ENCODE results near the gene ZNF483. TPM values are rescaled to one million over a fixed set of nuclear protein-coding genes. Genes with fewer than 3 reads are reported as not detected.

ZNF483 gene
- total and polyA plus RNA-seq, 2 of the 4 experiments (the other 2 are of a cell fraction), result 0.10 to 0.90 TPM

DNA sequence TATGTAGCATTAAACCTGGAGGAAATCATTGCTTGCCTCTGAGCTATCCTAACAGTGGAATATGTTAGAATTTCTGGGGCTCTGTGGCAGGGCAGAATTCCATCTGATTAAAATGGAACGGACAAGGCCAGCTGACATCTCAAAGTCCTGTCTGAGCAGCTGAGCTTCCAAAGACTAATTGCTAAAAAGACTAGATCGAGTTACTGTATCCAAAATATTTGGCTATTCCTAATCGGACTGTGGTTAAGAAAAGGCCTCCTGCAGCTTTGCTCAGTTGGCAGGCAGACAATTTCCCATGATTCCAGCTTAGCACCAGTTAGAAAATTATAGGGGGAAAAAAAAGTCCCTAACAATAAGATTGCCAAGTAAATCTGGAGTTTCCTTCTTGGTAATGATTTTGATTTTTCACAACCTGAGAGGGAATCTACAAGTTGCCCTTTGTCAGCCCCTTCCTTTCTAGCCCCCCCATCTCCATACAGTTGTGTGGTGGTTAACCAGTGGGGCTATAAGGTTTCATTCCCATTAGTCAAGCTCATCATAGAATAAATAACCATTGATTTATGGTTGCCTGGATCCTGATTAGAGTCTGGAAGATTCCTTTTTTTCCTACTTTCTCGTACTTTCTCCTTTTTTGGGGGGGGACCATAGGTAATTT, 48.1 kb downstream of the ZNF483 start:
- H3K27me3 ChIP-seq (ENCODE audit: control insufficient read depth, insufficient read depth, low read length), result no peaks in the 10 kb centered on the region
- no peak for TF ChIP-seq MAFK (IDR thresholded peaks at IDR 0.05; ENCODE audit: low read depth, low read length)
- TF ChIP-seq POLR2A (IDR thresholded peaks at IDR 0.05; ENCODE audit: low read depth, low read length), result no peak
- no peak for TF ChIP-seq BHLHE40 (IDR thresholded peaks at IDR 0.05; ENCODE audit: low read depth, low read length)
- TF ChIP-seq, protein P1, sequence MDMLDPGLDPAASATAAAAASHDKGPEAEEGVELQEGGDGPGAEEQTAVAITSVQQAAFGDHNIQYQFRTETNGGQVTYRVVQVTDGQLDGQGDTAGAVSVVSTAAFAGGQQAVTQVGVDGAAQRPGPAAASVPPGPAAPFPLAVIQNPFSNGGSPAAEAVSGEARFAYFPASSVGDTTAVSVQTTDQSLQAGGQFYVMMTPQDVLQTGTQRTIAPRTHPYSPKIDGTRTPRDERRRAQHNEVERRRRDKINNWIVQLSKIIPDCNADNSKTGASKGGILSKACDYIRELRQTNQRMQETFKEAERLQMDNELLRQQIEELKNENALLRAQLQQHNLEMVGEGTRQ (IDR thresholded peaks at IDR 0.05; ENCODE audit: low read depth, low read length), result no peak
- no peak for TF ChIP-seq MXI1 (IDR thresholded peaks at IDR 0.05; ENCODE audit: borderline replicate concordance, low read depth, low read length)
- TF ChIP-seq SMC3 (IDR thresholded peaks at IDR 0.05; ENCODE audit: low read depth, low read length), result no peak
- no peak for TF ChIP-seq CEBPB (IDR thresholded peaks at IDR 0.05; ENCODE audit: low read depth, low read length)
- no peak for TF ChIP-seq NFE2L2 (IDR thresholded peaks at IDR 0.05; ENCODE audit: low read depth, low read length)
- TF ChIP-seq CHD1 (IDR thresholded peaks at IDR 0.05; ENCODE audit: low read depth, low read length), result no peak
- TF ChIP-seq RAD21 (IDR thresholded peaks at IDR 0.05; ENCODE audit: low read length), result no peak
- TF ChIP-seq FOS (IDR thresholded peaks at IDR 0.05; ENCODE audit: low read depth, low read length), result no peak
- TF ChIP-seq RFX5 (IDR thresholded peaks at IDR 0.05; ENCODE audit: low read depth, low read length), result no peak
- TF ChIP-seq RCOR1 (IDR thresholded peaks at IDR 0.05; ENCODE audit: insufficient replicate concordance, low read length), result no peak
- TF ChIP-seq MAZ (IDR thresholded peaks at IDR 0.05; ENCODE audit: borderline replicate concordance, low read depth, low read length), result no peak
- TF ChIP-seq, protein P2, sequence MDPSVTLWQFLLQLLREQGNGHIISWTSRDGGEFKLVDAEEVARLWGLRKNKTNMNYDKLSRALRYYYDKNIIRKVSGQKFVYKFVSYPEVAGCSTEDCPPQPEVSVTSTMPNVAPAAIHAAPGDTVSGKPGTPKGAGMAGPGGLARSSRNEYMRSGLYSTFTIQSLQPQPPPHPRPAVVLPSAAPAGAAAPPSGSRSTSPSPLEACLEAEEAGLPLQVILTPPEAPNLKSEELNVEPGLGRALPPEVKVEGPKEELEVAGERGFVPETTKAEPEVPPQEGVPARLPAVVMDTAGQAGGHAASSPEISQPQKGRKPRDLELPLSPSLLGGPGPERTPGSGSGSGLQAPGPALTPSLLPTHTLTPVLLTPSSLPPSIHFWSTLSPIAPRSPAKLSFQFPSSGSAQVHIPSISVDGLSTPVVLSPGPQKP (IDR thresholded peaks at IDR 0.05; ENCODE audit: borderline replicate concordance, low read depth, low read length), result no peak
- TF ChIP-seq, protein P3, sequence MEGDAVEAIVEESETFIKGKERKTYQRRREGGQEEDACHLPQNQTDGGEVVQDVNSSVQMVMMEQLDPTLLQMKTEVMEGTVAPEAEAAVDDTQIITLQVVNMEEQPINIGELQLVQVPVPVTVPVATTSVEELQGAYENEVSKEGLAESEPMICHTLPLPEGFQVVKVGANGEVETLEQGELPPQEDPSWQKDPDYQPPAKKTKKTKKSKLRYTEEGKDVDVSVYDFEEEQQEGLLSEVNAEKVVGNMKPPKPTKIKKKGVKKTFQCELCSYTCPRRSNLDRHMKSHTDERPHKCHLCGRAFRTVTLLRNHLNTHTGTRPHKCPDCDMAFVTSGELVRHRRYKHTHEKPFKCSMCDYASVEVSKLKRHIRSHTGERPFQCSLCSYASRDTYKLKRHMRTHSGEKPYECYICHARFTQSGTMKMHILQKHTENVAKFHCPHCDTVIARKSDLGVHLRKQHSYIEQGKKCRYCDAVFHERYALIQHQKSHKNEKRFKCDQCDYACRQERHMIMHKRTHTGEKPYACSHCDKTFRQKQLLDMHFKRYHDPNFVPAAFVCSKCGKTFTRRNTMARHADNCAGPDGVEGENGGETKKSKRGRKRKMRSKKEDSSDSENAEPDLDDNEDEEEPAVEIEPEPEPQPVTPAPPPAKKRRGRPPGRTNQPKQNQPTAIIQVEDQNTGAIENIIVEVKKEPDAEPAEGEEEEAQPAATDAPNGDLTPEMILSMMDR (conservative IDR thresholded peaks at IDR 0.05; ENCODE audit: low read depth, low read length), result no peak
- dilution Hi-C loops (cut with HindIII; ENCODE audit: low sequenced_read_pairs, unreplicated experiment), result no loop called here
- H2BK120ac ChIP-seq (ENCODE audit: low read depth, low read length), result no peak overlapping the region
- H3K56ac ChIP-seq (ENCODE audit: extremely low read depth, insufficient read depth, low read length), result no peak overlapping the region
- H3K18ac ChIP-seq (ENCODE audit: low read depth, low read length), result no peak overlapping the region
- in situ Hi-C loops (cut with MboI; ENCODE audit: low sequenced_read_pairs), result no loop called here
- ChIA-PET POLR2A (ENCODE audit: unreplicated experiment) (no interaction called here), CTCF (interaction anchor here (0.6 to 1.0 kb wide), 3 partner anchors 13 to 107 kb away, joined by 3 to 4 read pairs (median 3); no protein-coding TSS in a partner anchor)
- BruUV-seq (replicated peaks), result no TSS peak
- H3K4ac ChIP-seq (ENCODE audit: low read depth, low read length), result no peak overlapping the region
- intact Hi-C loops (cut with micrococcal nuclease), result no loop called here
- no peak overlapping the region for H2AFZ ChIP-seq (replicated peaks; ENCODE audit: low read length, poor library complexity)
- H3K4me3 ChIP-seq (ENCODE audit: insufficient read depth, low read depth, low read length), result no peak overlapping the region
- 0% methylated on average over 1 of the region's 4 CpGs; no CpG with 5 or more reads in 1 of the 2 experiments for WGBS, 2 experiments (ENCODE audit: extremely low coverage in 2 of 2, insufficient read length in 1 of 2)
- peaks cover 6% of the 10 kb centered on the region; the same call in 1 of the 2 replicates for H4K20me1 ChIP-seq (ENCODE audit: insufficient read depth, low read length)
- H4K5ac ChIP-seq (ENCODE audit: low read depth, low read length), result no peak overlapping the region
- H3K27ac ChIP-seq (ENCODE audit: insufficient read depth, low read length), result no peak overlapping the region
- H3K23ac ChIP-seq (ENCODE audit: low read depth, low read length), result no peak overlapping the region
- no peak overlapping the region for H4K91ac ChIP-seq (ENCODE audit: insufficient read depth, low read depth, low read length)
- DNase-seq (peak; percentile 97), ATAC-seq (ENCODE audit: low read depth) (peak; percentile 93)
- peaks cover 8% of the 10 kb centered on the region for H3K9me1 ChIP-seq (ENCODE audit: insufficient read depth, low read length)
- peaks cover 65% of the 10 kb centered on the region for H3K36me3 ChIP-seq (ENCODE audit: control insufficient read depth, insufficient read depth, low read length)
- H2BK15ac ChIP-seq (ENCODE audit: low read depth, low read length), result no peak overlapping the region
- no peak overlapping the region for H2BK5ac ChIP-seq (ENCODE audit: low read depth, low read length, poor library complexity, severe bottlenecking)
- peaks cover 26% of the 10 kb centered on the region for H3K9me3 ChIP-seq (ENCODE audit: control insufficient read depth, insufficient read depth, low read length)
- no peak overlapping the region for H2BK20ac ChIP-seq (ENCODE audit: low read depth, low read length)
- H3K9ac ChIP-seq (ENCODE audit: low read depth, low read length), result no peak overlapping the region
- no peak overlapping the region for H4K8ac ChIP-seq (ENCODE audit: low read depth in 2 of 2, low read length in 2 of 2)
- H3K4me1 ChIP-seq (ENCODE audit: control insufficient read depth, insufficient read depth, low read length), result peaks cover 3% of the 10 kb centered on the region; the same call in 1 of the 2 replicates
- H3K79me1 ChIP-seq (ENCODE audit: low read depth in 1 of 2, low read length in 2 of 2), result peaks cover 2 to 7% of the 10 kb centered on the region in 2 experiments; a peak in 2 of 4 replicates
- H3K14ac ChIP-seq (replicated peaks; ENCODE audit: low read depth, low read length), result no peak overlapping the region
- no peak overlapping the region for H2AK9ac ChIP-seq (replicated peaks; ENCODE audit: low read depth, low read length, poor library complexity)
- no peak overlapping the region for H2AK5ac ChIP-seq (ENCODE audit: low read depth, low read length)
- peak overlapping the region; percentile 41; the same call in 1 of the 2 replicates for H3K4me2 ChIP-seq (ENCODE audit: low read depth, low read length)

All from IMR-90 (cell line).